Breast epithelium (tissue), 4 donors: ENCODE results near the gene NT5C2. TPM values are rescaled to one million over a fixed set of nuclear protein-coding genes. Genes with fewer than 3 reads are reported as not detected.

Source experiments
- DNase-seq, 2 donors: peaks; one replicate each; pipeline ENCODE4 v3.0.0-alpha.2; 2019; ENCODE audit warnings: low spot score in 2 of 2
- H3K27ac ChIP-seq, 2 donors: fragments of 200-600 bp; sonication (generic) in 1 of 2; one replicate each; pipeline ENCODE4 v1.5.1; 2016 to 2019; ENCODE audit warnings: mild to moderate bottlenecking in 1 of 2
- H3K27me3 ChIP-seq, 2 donors: fragments of 200-600 bp; sonication (generic) in 1 of 2; one replicate each; pipeline versions ENCODE4 v1.5.1 to v1.6.0; 2017 to 2019; ENCODE audit warnings: control low read depth in 1 of 2, mild to moderate bottlenecking in 1 of 2
- H3K36me3 ChIP-seq: fragments of 200-600 bp; one replicate; pipeline ENCODE4 v1.5.1; 2019
- H3K4me1 ChIP-seq, 2 donors: fragments of 200-600 bp; sonication (generic); one replicate each; pipeline ENCODE4 v1.5.1; 2016 to 2019; ENCODE audit warnings: control low read depth in 1 of 2
- H3K4me3 ChIP-seq, 3 donors: fragments of 200-600 bp; sonication (generic); 1 replicate in 2 of 3; 2 replicates in 1 of 3; pipeline ENCODE4 v1.5.1; 2016 to 2019; ENCODE audit warnings: mild to moderate bottlenecking in 3 of 3, moderate library complexity in 2 of 3
- H3K9me3 ChIP-seq, 2 donors: fragments of 200-600 bp; sonication (generic) in 1 of 2; one replicate each; pipeline ENCODE4 v1.5.1; 2016 to 2019; ENCODE audit warnings: control low read depth in 1 of 2
- CTCF ChIP-seq, 3 donors: fragments of 450-650 bp; IDR thresholded peaks; one replicate each; pipeline ENCODE4 v1.5.1; 2016 to 2017; ENCODE audit warnings: antibody characterized with exemption in 3 of 3, mild to moderate bottlenecking in 3 of 3, moderate library complexity in 3 of 3
- POLR2A ChIP-seq: fragments of 450-650 bp; IDR thresholded peaks from one replicate; pipeline ENCODE4 v1.6.1; 2016; ENCODE audit warnings: antibody characterized with exemption, mild to moderate bottlenecking, moderate library complexity
- POLR2AphosphoS5 ChIP-seq, 3 donors: sonication (generic); formaldehyde crosslinking; IDR thresholded peaks; one replicate each; pipeline ENCODE4 v1.6.1; 2017; ENCODE audit warnings: antibody characterized with exemption in 3 of 3
- intact Hi-C: fragments of 100-400 bp; cut with DNase I; formaldehyde crosslinking; loops from one replicate; pipeline ENCODE4 v1.15.1; 2023; ENCODE audit warnings: low total_unique reads
- total RNA-seq, 3 donors: library from RNA; depleted of rRNA; stranded (reverse); fragments of >200 nt; gene quantifications; one replicate each; pipeline ENCODE4 v1.1.0, GENCODE V29; 2016

Gene NT5C2
- total RNA-seq, 3 donors from 2014 or later: 52.8 to 122 (median 73.1) TPM

GRCh38 chr10:103120546-103120945 is 72.5 kb downstream of the NT5C2 start:
- H3K27ac ChIP-seq: no peak overlapping the region
- H3K36me3 ChIP-seq: no peaks in the 10 kb centered on the region
- TF ChIP-seq POLR2A (no peak), POLR2AphosphoS5 (IDR thresholded peaks at IDR 0.05) (no peak), CTCF (IDR thresholded peaks at IDR 0.05) (no peak)
- intact Hi-C loops: no loop called here
- peaks cover 0 to 9% of the 10 kb centered on the region in 2 donors for H3K4me1 ChIP-seq
- no peak for DNase-seq
- no peaks in the 10 kb centered on the region for H3K9me3 ChIP-seq
- H3K4me3 ChIP-seq: no peak overlapping the region
- H3K27me3 ChIP-seq: no peaks in the 10 kb centered on the region

DNA sequence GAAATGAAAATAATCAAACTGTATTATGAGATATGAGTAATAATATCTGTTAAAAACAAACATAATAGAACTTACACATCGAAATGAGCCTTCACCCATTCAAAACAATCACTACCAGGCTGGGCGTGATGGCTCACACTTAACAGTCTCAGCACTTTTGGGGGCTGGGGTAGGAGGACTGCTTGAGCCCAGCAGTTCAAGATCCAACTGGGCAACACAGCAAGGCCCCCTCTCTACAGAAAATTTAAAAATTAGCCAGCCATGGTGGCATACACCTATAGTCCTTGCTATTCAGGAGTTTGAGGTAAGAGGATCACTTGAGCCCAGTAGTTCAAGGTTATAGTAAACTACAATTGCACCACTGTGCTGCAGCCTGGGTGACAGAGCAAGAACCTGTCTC is 75.8 kb downstream of the NT5C2 start:
- TF ChIP-seq POLR2AphosphoS5 (IDR thresholded peaks at IDR 0.05) (no peak), POLR2A (no peak), CTCF (IDR thresholded peaks at IDR 0.05) (no peak)
- Histone ChIP-seq H3K9me3 (no peaks in the 10 kb centered on the region), H3K36me3 (no peaks in the 10 kb centered on the region), H3K4me1 (peaks cover 0 to 9% of the 10 kb centered on the region in 2 donors), H3K4me3 (no peak overlapping the region), H3K27ac (no peak overlapping the region), H3K27me3 (no peaks in the 10 kb centered on the region)
- no peak for DNase-seq
- intact Hi-C loops: no loop called here

DNA sequence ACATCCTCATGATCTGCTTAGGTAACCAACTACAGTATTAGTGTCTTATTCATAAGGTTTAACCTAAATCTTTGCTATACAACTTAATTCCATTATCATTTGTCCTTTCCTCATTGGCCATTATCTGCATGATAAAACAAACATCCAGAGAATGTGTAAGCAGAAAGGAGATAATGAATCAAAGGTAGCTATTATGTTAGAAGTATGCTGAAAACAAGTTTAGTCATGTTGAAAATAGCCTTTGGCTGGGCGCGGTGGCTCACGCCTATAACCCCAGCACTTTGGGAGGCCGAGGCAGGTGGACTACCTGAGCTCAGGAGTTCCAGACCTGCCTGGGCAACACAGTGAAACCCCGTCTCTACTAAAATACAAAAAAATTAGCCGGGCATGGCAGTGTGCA is 78.2 kb downstream of the NT5C2 start:
- H3K27me3 ChIP-seq: no peaks in the 10 kb centered on the region
- no peak for DNase-seq
- TF ChIP-seq POLR2AphosphoS5 (IDR thresholded peaks at IDR 0.05): no peak
- TF ChIP-seq CTCF (IDR thresholded peaks at IDR 0.05): no peak
- no peak for TF ChIP-seq POLR2A
- H3K36me3 ChIP-seq: no peaks in the 10 kb centered on the region
- H3K9me3 ChIP-seq: no peaks in the 10 kb centered on the region
- H3K27ac ChIP-seq: no peak overlapping the region
- H3K4me1 ChIP-seq: peaks cover 0 to 9% of the 10 kb centered on the region in 2 donors
- intact Hi-C loops: no loop called here
- no peak overlapping the region for H3K4me3 ChIP-seq

- no peaks in the 10 kb centered on the region for H3K36me3 ChIP-seq
Observed at GRCh38 chr10:103111918-103112877, 80.9 kb downstream of the NT5C2 start.

More at GRCh38 chr10:103111918-103112877, 80.9 kb downstream of the NT5C2 start:
- Histone ChIP-seq H3K27me3 (no peaks in the 10 kb centered on the region), H3K4me3 (no peak overlapping the region), H3K9me3 (no peaks in the 10 kb centered on the region), H3K27ac (peak overlapping the region; percentile 38 to 72), H3K4me1 (peaks cover 0 to 9% of the 10 kb centered on the region in 2 donors)
- intact Hi-C loops: no loop called here
- DNase-seq: no peak
- TF ChIP-seq POLR2A: no peak
- TF ChIP-seq POLR2AphosphoS5 (IDR thresholded peaks at IDR 0.05): no peak
- TF ChIP-seq CTCF (IDR thresholded peaks at IDR 0.05): no peak
